HFFc6 (cell line): ENCODE measurements around the gene LCE3A. TPM values are rescaled to one million over a fixed set of nuclear protein-coding genes. Genes with fewer than 3 reads are reported as not detected.

Experiments used
- DNase-seq: peaks from one replicate; pipeline ENCODE4 v3.0.0-alpha.2; 2018
- H3K27ac Mint-ChIP-seq: 2 replicates; pipeline ENCODE4 v1.8.0; 2020; ENCODE audit warnings: mild to moderate bottlenecking, mixed read lengths
- H3K27me3 Mint-ChIP-seq: 2 replicates; pipeline ENCODE4 v1.8.0; 2021; ENCODE audit warnings: mild to moderate bottlenecking, moderate library complexity, mixed read lengths; ENCODE audit not compliant: insufficient read depth
- H3K36me3 Mint-ChIP-seq: 2 replicates; pipeline ENCODE4 v1.8.0; 2021; ENCODE audit warnings: low read depth, mixed read lengths
- H3K4me1 Mint-ChIP-seq: 2 replicates; pipeline ENCODE4 v1.8.0; 2020; ENCODE audit warnings: low read depth, mixed read lengths
- H3K4me3 Mint-ChIP-seq: 2 replicates; pipeline ENCODE4 v1.8.0; 2020; ENCODE audit warnings: mild to moderate bottlenecking, moderate library complexity, mixed read lengths
- H3K9me3 Mint-ChIP-seq: 2 replicates; pipeline ENCODE4 v1.8.0; 2020; ENCODE audit warnings: mild to moderate bottlenecking, mixed read lengths
- CTCF ChIP-seq: fragments of 200-600 bp; sonication (generic); IDR thresholded peaks from 2 replicates; pipeline ENCODE4 v1.5.0; 2021; ENCODE audit warnings: antibody characterized with exemption, mild to moderate bottlenecking
- total RNA-seq, 6 experiments: library from RNA; stranded (reverse); fragmentation: NEBNext Ultra II Directional; extraction: Animal tissue kit (Norgen Biotek cat#: 25700); gene quantifications; 2 replicates in 1 of 6; 3 replicates in 5 of 6; pipeline ENCODE4 v1.2.3, GENCODE V29; 2021

The LCE3A gene
- total RNA-seq, 6 experiments from 2014 or later = not detected

- no peaks in the 10 kb centered on the region for H3K9me3 Mint-ChIP-seq
- no peaks in the 10 kb centered on the region for H3K36me3 Mint-ChIP-seq
- no peaks in the 10 kb centered on the region for H3K4me1 Mint-ChIP-seq
- H3K27me3 Mint-ChIP-seq = peaks cover 2% of the 10 kb centered on the region; the same call in 1 of the 2 replicates
- H3K4me3 Mint-ChIP-seq = no peak overlapping the region
- no peak for DNase-seq
- no peak for TF ChIP-seq CTCF
- H3K27ac Mint-ChIP-seq = no peak overlapping the region
Measured at GRCh38 chr1:152656459-152656858, 33.6 kb upstream of the LCE3A start.

GRCh38 chr1:152654110-152654509, 31.2 kb upstream of the LCE3A start:
- peak; percentile 39 for DNase-seq

GRCh38 chr1:152646656-152647055, 23.8 kb upstream of the LCE3A start:
- no peak for DNase-seq
- Mint-ChIP-seq H3K4me1 (no peaks in the 10 kb centered on the region), H3K4me3 (no peak overlapping the region), H3K27me3 (peaks cover 2% of the 10 kb centered on the region), H3K36me3 (no peaks in the 10 kb centered on the region), H3K27ac (no peak overlapping the region), H3K9me3 (peaks cover 1% of the 10 kb centered on the region; the same call in 1 of the 2 replicates)
- TF ChIP-seq CTCF = no peak

More at GRCh38 chr1:152654110-152654509, 31.2 kb upstream of the LCE3A start:
- H3K36me3 Mint-ChIP-seq = no peaks in the 10 kb centered on the region
- H3K27me3 Mint-ChIP-seq = peaks cover 2% of the 10 kb centered on the region
- peak; percentile 81 for TF ChIP-seq CTCF
- no peaks in the 10 kb centered on the region for H3K4me1 Mint-ChIP-seq
- H3K27ac Mint-ChIP-seq = no peak overlapping the region
- H3K9me3 Mint-ChIP-seq = no peaks in the 10 kb centered on the region
- H3K4me3 Mint-ChIP-seq = no peak overlapping the region

GRCh38 chr1:152645146-152645545, 22.2 kb upstream of the LCE3A start:
- Mint-ChIP-seq H3K36me3 (no peaks in the 10 kb centered on the region), H3K9me3 (peaks cover 4% of the 10 kb centered on the region; the same call in 1 of the 2 replicates)

GRCh38 chr1:152643945-152644344, 21.0 kb upstream of the LCE3A start:
- Mint-ChIP-seq H3K9me3 (peaks cover 10% of the 10 kb centered on the region; the same call in 1 of the 2 replicates), H3K4me1 (no peaks in the 10 kb centered on the region), H3K27ac (no peak overlapping the region), H3K36me3 (no peaks in the 10 kb centered on the region), H3K4me3 (no peak overlapping the region), H3K27me3 (no peaks in the 10 kb centered on the region; the same call in 1 of the 2 replicates)
- no peak for TF ChIP-seq CTCF
- DNase-seq = no peak

More at GRCh38 chr1:152645146-152645545, 22.2 kb upstream of the LCE3A start:
- no peak for DNase-seq
- Mint-ChIP-seq H3K27me3 (no peaks in the 10 kb centered on the region; the same call in 1 of the 2 replicates), H3K4me1 (no peaks in the 10 kb centered on the region), H3K27ac (no peak overlapping the region), H3K4me3 (no peak overlapping the region)
- TF ChIP-seq CTCF = no peak

GRCh38 chr1:152640351-152640750, 17.4 kb upstream of the LCE3A start:
- peaks cover 4% of the 10 kb centered on the region for H3K27me3 Mint-ChIP-seq
- DNase-seq = no peak
- H3K4me3 Mint-ChIP-seq = no peak overlapping the region
- H3K4me1 Mint-ChIP-seq = no peaks in the 10 kb centered on the region
- no peak overlapping the region for H3K27ac Mint-ChIP-seq
- peaks cover 14% of the 10 kb centered on the region; the same call in 1 of the 2 replicates for H3K9me3 Mint-ChIP-seq
- TF ChIP-seq CTCF = no peak
- H3K36me3 Mint-ChIP-seq = no peaks in the 10 kb centered on the region
